Measurements from ENCODE around the gene FUT9.

DNA sequence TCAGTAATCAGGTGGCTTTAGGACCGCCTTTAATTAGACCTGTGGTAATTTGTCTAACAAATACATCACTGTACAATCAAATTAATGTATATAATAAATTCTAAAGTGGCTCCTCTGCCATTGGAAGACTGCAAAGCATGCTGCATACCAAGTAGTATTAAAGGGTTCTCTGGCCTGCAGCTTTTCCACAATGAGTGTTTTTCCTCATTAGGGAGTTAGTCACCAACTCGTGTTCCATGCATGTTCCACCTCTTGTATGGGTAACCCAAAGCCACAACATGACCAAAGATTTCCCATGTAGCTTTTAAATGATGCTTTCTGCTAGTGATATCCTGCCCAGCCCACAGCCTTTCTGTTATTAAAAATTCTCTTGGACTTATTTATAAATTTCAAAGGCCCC lies 218.7 kb downstream of the FUT9 start:
- TF ChIP-seq, protein P1, sequence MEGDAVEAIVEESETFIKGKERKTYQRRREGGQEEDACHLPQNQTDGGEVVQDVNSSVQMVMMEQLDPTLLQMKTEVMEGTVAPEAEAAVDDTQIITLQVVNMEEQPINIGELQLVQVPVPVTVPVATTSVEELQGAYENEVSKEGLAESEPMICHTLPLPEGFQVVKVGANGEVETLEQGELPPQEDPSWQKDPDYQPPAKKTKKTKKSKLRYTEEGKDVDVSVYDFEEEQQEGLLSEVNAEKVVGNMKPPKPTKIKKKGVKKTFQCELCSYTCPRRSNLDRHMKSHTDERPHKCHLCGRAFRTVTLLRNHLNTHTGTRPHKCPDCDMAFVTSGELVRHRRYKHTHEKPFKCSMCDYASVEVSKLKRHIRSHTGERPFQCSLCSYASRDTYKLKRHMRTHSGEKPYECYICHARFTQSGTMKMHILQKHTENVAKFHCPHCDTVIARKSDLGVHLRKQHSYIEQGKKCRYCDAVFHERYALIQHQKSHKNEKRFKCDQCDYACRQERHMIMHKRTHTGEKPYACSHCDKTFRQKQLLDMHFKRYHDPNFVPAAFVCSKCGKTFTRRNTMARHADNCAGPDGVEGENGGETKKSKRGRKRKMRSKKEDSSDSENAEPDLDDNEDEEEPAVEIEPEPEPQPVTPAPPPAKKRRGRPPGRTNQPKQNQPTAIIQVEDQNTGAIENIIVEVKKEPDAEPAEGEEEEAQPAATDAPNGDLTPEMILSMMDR (IDR thresholded peaks at IDR 0.05) = no peak
- TF ChIP-seq ZFX (IDR thresholded peaks at IDR 0.05; ENCODE audit: borderline replicate concordance) = no peak
